Gastroesophageal sphincter (tissue), 3 donors: ENCODE results near the gene TAAR6.

Source experiments
- CTCF ChIP-seq, 4 experiments: fragments of 200-600 bp in 2 of 4; fragments of 450-650 bp in 2 of 4; sonication (generic) in 1 of 4; IDR thresholded peaks; one replicate each; pipeline ENCODE4 v1.5.1; 2017 to 2019; ENCODE audit warnings: antibody characterized with exemption in 4 of 4, mild to moderate bottlenecking in 2 of 4, moderate library complexity in 2 of 4
- EP300 ChIP-seq: sonication (generic); formaldehyde crosslinking; IDR thresholded peaks from one replicate; pipeline ENCODE4 v1.6.1; 2017; ENCODE audit warnings: antibody characterized with exemption, mild to moderate bottlenecking
- POLR2A ChIP-seq, 2 donors: fragments of 450-650 bp; IDR thresholded peaks; one replicate each; pipeline ENCODE4 v1.6.1; 2017; ENCODE audit warnings: antibody characterized with exemption in 2 of 2, mild to moderate bottlenecking in 2 of 2, moderate library complexity in 1 of 2
- POLR2AphosphoS5 ChIP-seq: sonication (generic); formaldehyde crosslinking; IDR thresholded peaks from one replicate; pipeline ENCODE4 v1.6.1; 2017; ENCODE audit warnings: antibody characterized with exemption

DNA sequence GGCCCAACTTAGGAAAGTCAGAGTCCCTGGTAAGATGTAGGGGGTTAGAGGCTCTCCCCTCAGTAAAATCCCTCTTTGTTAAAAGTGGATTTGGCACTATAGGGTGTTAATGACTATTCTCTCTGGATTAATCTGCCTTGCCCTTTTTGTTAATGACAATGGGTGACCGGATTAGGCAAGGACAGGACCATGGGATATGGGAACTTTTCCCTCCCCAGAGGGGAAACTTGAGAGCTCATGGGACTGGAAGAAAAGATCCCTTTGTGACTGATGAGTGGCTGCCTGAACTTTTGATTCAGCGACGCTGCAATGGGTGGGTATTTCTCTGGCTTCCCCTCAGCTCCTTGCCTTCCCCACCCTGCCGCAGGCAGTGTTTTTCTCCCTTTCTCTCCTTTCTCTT lies 44.3 kb upstream of the TAAR6 start:
- TF ChIP-seq CTCF (IDR thresholded peaks at IDR 0.05) (no peak), POLR2AphosphoS5 (no peak), EP300 (no peak), POLR2A (IDR thresholded peaks at IDR 0.05) (no peak)
